ENCODE data around the gene GLIS1.

DNA sequence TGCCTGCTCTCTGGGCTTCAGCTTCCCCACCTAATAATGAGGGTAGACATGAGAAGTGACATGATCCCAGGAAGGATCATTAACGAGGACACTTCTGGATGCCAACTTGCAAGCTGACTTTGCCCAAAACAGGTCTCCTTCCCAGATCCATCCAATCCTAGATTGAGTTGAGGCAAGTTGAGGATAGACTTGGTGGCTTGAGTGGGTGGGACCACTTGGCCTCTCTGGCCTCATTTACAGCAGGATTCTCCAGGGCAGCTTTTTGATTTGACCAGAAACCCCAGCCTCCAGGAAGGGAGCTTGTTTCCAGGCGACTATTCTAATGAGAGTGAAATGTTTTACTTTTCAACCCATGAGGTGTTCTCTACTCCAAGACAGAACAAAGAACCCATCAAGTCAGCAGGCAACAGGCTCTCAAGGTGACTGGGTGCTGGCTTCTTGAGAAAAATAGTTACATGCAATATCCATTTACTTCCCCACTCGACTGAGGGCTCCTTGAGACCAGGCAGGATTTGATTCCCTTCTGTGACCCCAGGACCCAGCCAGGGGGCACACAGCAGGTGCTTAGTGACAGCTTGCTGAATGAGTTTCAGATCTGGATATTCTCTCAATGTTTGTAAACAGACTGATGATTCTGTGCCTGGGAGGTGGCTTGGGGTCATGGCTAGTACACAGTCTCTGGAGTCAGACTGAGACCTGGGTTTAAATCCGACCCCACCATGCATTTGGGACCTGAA lies 151.5 kb downstream of the GLIS1 start:
- TF ChIP-seq POLR2A (IDR thresholded peaks at IDR 0.05; ENCODE audit: low read depth, low read length) (no peak), EZH2 (IDR thresholded peaks at IDR 0.05; ENCODE audit: borderline replicate concordance, low read depth, low read length, severe bottlenecking) (no peak), POLR2AphosphoS5 (IDR thresholded peaks at IDR 0.05; ENCODE audit: insufficient read depth, low read depth, low read length) (no peak), JUN (IDR thresholded peaks at IDR 0.05; ENCODE audit: borderline replicate concordance, insufficient read depth, insufficient read length, low read depth) (no peak), GATA2 (IDR thresholded peaks at IDR 0.05; ENCODE audit: insufficient read depth, insufficient read length, low read depth, low read length) (no peak), FOS (IDR thresholded peaks at IDR 0.05; ENCODE audit: borderline replicate concordance, insufficient read depth, low read length) (no peak), MYC (IDR thresholded peaks at IDR 0.05; ENCODE audit: low read depth, low read length) (no peak)
- TF ChIP-seq, protein P1, sequence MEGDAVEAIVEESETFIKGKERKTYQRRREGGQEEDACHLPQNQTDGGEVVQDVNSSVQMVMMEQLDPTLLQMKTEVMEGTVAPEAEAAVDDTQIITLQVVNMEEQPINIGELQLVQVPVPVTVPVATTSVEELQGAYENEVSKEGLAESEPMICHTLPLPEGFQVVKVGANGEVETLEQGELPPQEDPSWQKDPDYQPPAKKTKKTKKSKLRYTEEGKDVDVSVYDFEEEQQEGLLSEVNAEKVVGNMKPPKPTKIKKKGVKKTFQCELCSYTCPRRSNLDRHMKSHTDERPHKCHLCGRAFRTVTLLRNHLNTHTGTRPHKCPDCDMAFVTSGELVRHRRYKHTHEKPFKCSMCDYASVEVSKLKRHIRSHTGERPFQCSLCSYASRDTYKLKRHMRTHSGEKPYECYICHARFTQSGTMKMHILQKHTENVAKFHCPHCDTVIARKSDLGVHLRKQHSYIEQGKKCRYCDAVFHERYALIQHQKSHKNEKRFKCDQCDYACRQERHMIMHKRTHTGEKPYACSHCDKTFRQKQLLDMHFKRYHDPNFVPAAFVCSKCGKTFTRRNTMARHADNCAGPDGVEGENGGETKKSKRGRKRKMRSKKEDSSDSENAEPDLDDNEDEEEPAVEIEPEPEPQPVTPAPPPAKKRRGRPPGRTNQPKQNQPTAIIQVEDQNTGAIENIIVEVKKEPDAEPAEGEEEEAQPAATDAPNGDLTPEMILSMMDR (IDR thresholded peaks at IDR 0.05; ENCODE audit: extremely low read depth in 1 of 2, insufficient read depth in 1 of 2, low read depth in 1 of 2, low read length in 2 of 2): no peak
- TF ChIP-seq, protein P2, sequence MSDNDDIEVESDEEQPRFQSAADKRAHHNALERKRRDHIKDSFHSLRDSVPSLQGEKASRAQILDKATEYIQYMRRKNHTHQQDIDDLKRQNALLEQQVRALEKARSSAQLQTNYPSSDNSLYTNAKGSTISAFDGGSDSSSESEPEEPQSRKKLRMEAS (IDR thresholded peaks at IDR 0.05; ENCODE audit: insufficient read depth, insufficient read length): no peak
